GM12891 (cell line): Measurements from ENCODE around the gene CDCA4.
"Not testable (repeated sequence)": the region's sequence is repeated elsewhere in the genome, so short reads cannot be mapped to it uniquely, and the experiment has no call there.

Experiments used
- DNase-seq: peaks from one replicate; pipeline ENCODE4 v3.0.0; 2011; ENCODE audit warnings: low spot score; ENCODE audit not compliant: insufficient read length
- FAIRE-seq: peaks from 2 replicates; lab custom pipeline; 2011; peaks lifted over from hg19 to GRCh38; lab: Jason Lieb, UNC
- PAX5 ChIP-seq: IDR thresholded peaks from 2 replicates; pipeline ENCODE4 v1.6.1; 2011; ENCODE audit warnings: low read length, moderate library complexity, mild to moderate bottlenecking; ENCODE audit not compliant: insufficient read depth, severe bottlenecking
- POLR2A ChIP-seq: IDR thresholded peaks from 2 replicates; pipeline ENCODE4 v1.6.1; 2011; ENCODE audit warnings: low read depth, low read length, control low read depth
- POLR2AphosphoS5 ChIP-seq: IDR thresholded peaks from 2 replicates; pipeline ENCODE4 v1.6.1; 2011; ENCODE audit warnings: low read depth, low read length, control low read depth
- POU2F2 ChIP-seq: IDR thresholded peaks from 2 replicates; pipeline ENCODE4 v1.6.1; 2011; ENCODE audit warnings: low read depth, mild to moderate bottlenecking, control low read depth, low read length, moderate library complexity
- SPI1 ChIP-seq: IDR thresholded peaks from 2 replicates; pipeline ENCODE4 v1.6.1; 2011; ENCODE audit warnings: low read depth, low read length, control low read depth
- TAF1 ChIP-seq: IDR thresholded peaks from 2 replicates; pipeline ENCODE4 v1.6.1; 2011; ENCODE audit warnings: low read depth, low read length, control low read depth

Gene CDCA4

GRCh38 chr14:105039458-105040205, 18.7 kb upstream of the CDCA4 start:
- DNase-seq (no peak), FAIRE-seq (no peak)
- TF ChIP-seq TAF1 (no peak), POU2F2 (no peak), SPI1 (no peak), POLR2AphosphoS5 (no peak)

GRCh38 chr14:105035616-105036015, 14.7 kb upstream of the CDCA4 start:
- not testable (repeated sequence) for DNase-seq, FAIRE-seq

- FAIRE-seq: no peak
Measured at GRCh38 chr14:105034315-105035039, 13.6 kb upstream of the CDCA4 start.

GRCh38 chr14:105033412-105033900, 12.6 kb upstream of the CDCA4 start:
- not testable (repeated sequence) for FAIRE-seq, DNase-seq

More at GRCh38 chr14:105034315-105035039, 13.6 kb upstream of the CDCA4 start:
- no peak for DNase-seq
- TF ChIP-seq PAX5 (no peak), POU2F2 (no peak), POLR2A (no peak), SPI1 (no peak), TAF1 (no peak)

- not testable (repeated sequence) for FAIRE-seq, DNase-seq
Measured at GRCh38 chr14:105032451-105032901, 11.6 kb upstream of the CDCA4 start.

- FAIRE-seq: no peak
- no peak for DNase-seq
- TF ChIP-seq PAX5: no peak
- TF ChIP-seq POLR2A: no peak
- no peak for TF ChIP-seq POLR2AphosphoS5
- TF ChIP-seq TAF1: no peak
- TF ChIP-seq SPI1: no peak
- TF ChIP-seq POU2F2: no peak
Measured at GRCh38 chr14:105030836-105031396, 10.0 kb upstream of the CDCA4 start.

- FAIRE-seq (no peak), DNase-seq (no peak)
- TF ChIP-seq POLR2AphosphoS5: no peak
- no peak for TF ChIP-seq PAX5
- TF ChIP-seq POU2F2: no peak
- TF ChIP-seq SPI1: no peak
- no peak for TF ChIP-seq POLR2A
- no peak for TF ChIP-seq TAF1
Measured at GRCh38 chr14:105030194-105030593, 9.3 kb upstream of the CDCA4 start.

GRCh38 chr14:105029402-105029801, 8.5 kb upstream of the CDCA4 start:
- TF ChIP-seq POU2F2 (no peak), TAF1 (no peak), POLR2AphosphoS5 (no peak)
- DNase-seq: no peak
- FAIRE-seq: no peak

- TF ChIP-seq PAX5 (no peak), POLR2AphosphoS5 (no peak)
- DNase-seq (no peak), FAIRE-seq (no peak)
Measured at GRCh38 chr14:105028251-105028927, 7.5 kb upstream of the CDCA4 start.

- FAIRE-seq, DNase-seq: not testable (repeated sequence)
Measured at GRCh38 chr14:105027718-105028117, 6.8 kb upstream of the CDCA4 start.
